ENCODE measurements around the gene OLIG1.
A peak's percentile ranks its signal among the peaks of the same experiment; 100 is the strongest.

Gene OLIG1

GRCh38 chr21:33037501-33037900 lies 32.4 kb upstream of the OLIG1 start:
- DNase-seq (ENCODE audit: low read depth in 1 of 2, low spot score in 1 of 2): no peak
- Histone ChIP-seq H3K27me3 (ENCODE audit: insufficient read depth, poor library complexity, severe bottlenecking) (no peaks in the 10 kb centered on the region), H3K4me3 (replicated peaks; ENCODE audit: insufficient read depth, low read length) (no peak overlapping the region), H3K27ac (replicated peaks) (peak overlapping the region; percentile 78; the same call in 1 of the 2 replicates)
- TF ChIP-seq REST (IDR thresholded peaks at IDR 0.05; ENCODE audit: insufficient replicate concordance, low read depth) (no peak), GABPA (IDR thresholded peaks at IDR 0.05; ENCODE audit: low read depth) (no peak)

GRCh38 chr21:33039536-33039935 lies 30.4 kb upstream of the OLIG1 start:
- H3K27me3 ChIP-seq (ENCODE audit: insufficient read depth, poor library complexity, severe bottlenecking): no peaks in the 10 kb centered on the region
- no peak for DNase-seq (ENCODE audit: low read depth in 1 of 2, low spot score in 1 of 2)
- no peak overlapping the region for H3K4me3 ChIP-seq (replicated peaks; ENCODE audit: insufficient read depth, low read length)
- TF ChIP-seq REST (IDR thresholded peaks at IDR 0.05; ENCODE audit: insufficient replicate concordance, low read depth) (no peak), SPI1 (IDR thresholded peaks at IDR 0.05; ENCODE audit: borderline replicate concordance, low read depth) (no peak), GABPA (IDR thresholded peaks at IDR 0.05; ENCODE audit: low read depth) (no peak), POLR2AphosphoS5 (IDR thresholded peaks at IDR 0.05; ENCODE audit: low read depth) (no peak), CTCF (IDR thresholded peaks at IDR 0.05; ENCODE audit: insufficient read depth, low read length) (no peak)
- H3K27ac ChIP-seq (replicated peaks): no peak overlapping the region

- Histone ChIP-seq H3K27ac (replicated peaks) (no peak overlapping the region), H3K27me3 (ENCODE audit: insufficient read depth, poor library complexity, severe bottlenecking) (no peaks in the 10 kb centered on the region), H3K4me3 (replicated peaks; ENCODE audit: insufficient read depth, low read length) (no peak overlapping the region)
- no peak for DNase-seq (ENCODE audit: low read depth in 1 of 2, low spot score in 1 of 2)
- TF ChIP-seq CTCF (IDR thresholded peaks at IDR 0.05; ENCODE audit: insufficient read depth, low read length) (no peak), SPI1 (IDR thresholded peaks at IDR 0.05; ENCODE audit: borderline replicate concordance, low read depth) (no peak), GABPA (IDR thresholded peaks at IDR 0.05; ENCODE audit: low read depth) (no peak), REST (IDR thresholded peaks at IDR 0.05; ENCODE audit: insufficient replicate concordance, low read depth) (no peak), POLR2AphosphoS5 (IDR thresholded peaks at IDR 0.05; ENCODE audit: low read depth) (no peak)
Observed at GRCh38 chr21:33040215-33040614, 29.7 kb upstream of the OLIG1 start.

- Histone ChIP-seq H3K4me3 (replicated peaks; ENCODE audit: insufficient read depth, low read length) (no peak overlapping the region), H3K27me3 (ENCODE audit: insufficient read depth, poor library complexity, severe bottlenecking) (no peaks in the 10 kb centered on the region), H3K27ac (replicated peaks) (no peak overlapping the region)
- TF ChIP-seq POLR2AphosphoS5 (IDR thresholded peaks at IDR 0.05; ENCODE audit: low read depth) (no peak), CTCF (IDR thresholded peaks at IDR 0.05; ENCODE audit: insufficient read depth, low read length) (no peak), REST (IDR thresholded peaks at IDR 0.05; ENCODE audit: insufficient replicate concordance, low read depth) (no peak), GABPA (IDR thresholded peaks at IDR 0.05; ENCODE audit: low read depth) (no peak), SPI1 (IDR thresholded peaks at IDR 0.05; ENCODE audit: borderline replicate concordance, low read depth) (no peak)
- no peak for DNase-seq (ENCODE audit: low read depth in 1 of 2, low spot score in 1 of 2)
Observed at GRCh38 chr21:33041981-33042380, 28.0 kb upstream of the OLIG1 start.
